Measurements from ENCODE around the gene KRTAP1-5. TPM values are rescaled to one million over a fixed set of nuclear protein-coding genes. Genes with fewer than 3 reads are reported as not detected.

The KRTAP1-5 gene
- total and polyA plus RNA-seq, 7 donors = not detected

DNA sequence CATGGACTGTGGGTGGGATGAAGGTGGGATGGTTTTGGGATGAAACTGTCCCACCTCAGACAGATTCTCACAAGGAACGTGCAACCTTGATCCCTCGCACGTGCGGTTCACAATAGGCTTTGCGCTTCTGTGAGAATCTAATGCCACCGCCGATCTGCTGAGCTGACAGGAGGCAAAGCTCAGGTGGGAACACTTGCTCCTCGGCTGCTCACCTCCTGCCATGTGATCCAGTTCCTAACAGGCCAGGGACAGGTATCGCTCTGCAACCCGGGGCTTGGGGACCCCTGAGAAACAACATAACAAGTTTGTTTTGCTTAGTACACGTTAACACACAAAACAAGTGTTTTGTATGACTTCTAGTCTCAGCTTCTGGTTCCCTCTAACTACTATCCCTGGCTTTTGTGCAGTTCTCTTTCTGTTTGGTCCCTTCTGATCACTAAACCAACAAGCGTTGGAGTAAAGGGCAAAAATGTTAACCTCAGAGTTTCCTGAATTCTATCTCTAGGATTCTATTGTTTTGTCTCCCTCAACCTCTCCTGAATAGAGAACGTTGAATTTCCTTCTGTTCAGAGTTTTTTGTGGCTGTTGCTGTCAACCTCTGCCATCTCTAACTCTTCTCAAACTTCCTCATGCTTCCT, 10.3 kb downstream of the KRTAP1-5 start:
- 83 to 87% (median 83%) methylated on average over 13 of the region's 13 CpGs for WGBS, 3 donors
- TF ChIP-seq, protein P1, sequence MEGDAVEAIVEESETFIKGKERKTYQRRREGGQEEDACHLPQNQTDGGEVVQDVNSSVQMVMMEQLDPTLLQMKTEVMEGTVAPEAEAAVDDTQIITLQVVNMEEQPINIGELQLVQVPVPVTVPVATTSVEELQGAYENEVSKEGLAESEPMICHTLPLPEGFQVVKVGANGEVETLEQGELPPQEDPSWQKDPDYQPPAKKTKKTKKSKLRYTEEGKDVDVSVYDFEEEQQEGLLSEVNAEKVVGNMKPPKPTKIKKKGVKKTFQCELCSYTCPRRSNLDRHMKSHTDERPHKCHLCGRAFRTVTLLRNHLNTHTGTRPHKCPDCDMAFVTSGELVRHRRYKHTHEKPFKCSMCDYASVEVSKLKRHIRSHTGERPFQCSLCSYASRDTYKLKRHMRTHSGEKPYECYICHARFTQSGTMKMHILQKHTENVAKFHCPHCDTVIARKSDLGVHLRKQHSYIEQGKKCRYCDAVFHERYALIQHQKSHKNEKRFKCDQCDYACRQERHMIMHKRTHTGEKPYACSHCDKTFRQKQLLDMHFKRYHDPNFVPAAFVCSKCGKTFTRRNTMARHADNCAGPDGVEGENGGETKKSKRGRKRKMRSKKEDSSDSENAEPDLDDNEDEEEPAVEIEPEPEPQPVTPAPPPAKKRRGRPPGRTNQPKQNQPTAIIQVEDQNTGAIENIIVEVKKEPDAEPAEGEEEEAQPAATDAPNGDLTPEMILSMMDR (IDR thresholded peaks at IDR 0.05) = no peak
- ATAC-seq = no peak
- intact Hi-C loops (cut with DNase I) = no loop called here
- no peaks in the 10 kb centered on the region for H3K27me3 ChIP-seq (ENCODE audit: insufficient read depth in 3 of 3, low read length in 2 of 3)
- no peaks in the 10 kb centered on the region for H3K36me3 ChIP-seq (ENCODE audit: insufficient read depth in 1 of 2, low read depth in 1 of 2)
- H3K27ac ChIP-seq = no peak overlapping the region
- no peaks in the 10 kb centered on the region for H3K9me3 ChIP-seq
- no peak for DNase-seq
- no peaks in the 10 kb centered on the region for H3K4me1 ChIP-seq
- H3K4me3 ChIP-seq = no peak overlapping the region

DNA sequence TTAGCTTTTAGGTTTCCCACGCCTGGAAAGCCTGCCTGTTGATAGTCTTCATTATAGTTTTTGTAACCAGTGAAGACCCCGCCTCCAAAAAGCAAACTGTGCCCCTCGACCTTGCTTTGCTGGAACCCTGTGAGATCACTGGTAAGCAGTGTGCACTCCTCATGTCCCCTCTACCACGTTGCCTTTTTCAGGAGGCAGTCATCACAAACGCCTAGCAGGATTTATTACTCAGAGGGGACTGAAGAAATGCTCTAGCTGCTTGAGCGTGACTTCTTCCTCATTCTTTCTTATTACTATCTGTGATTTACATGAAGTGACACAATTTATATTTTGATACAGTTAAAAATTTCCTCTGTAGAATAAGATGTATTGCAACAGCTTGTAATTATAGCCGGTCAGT, 11.6 kb downstream of the KRTAP1-5 start:
- intact Hi-C loops (cut with DNase I) = no loop called here
- peaks cover 0 to 4% (median 0%) of the 10 kb centered on the region in 3 donors for H3K27me3 ChIP-seq (ENCODE audit: insufficient read depth in 3 of 3, low read length in 2 of 3)
- DNase-seq (no peak), ATAC-seq (no peak)
- H3K9me3 ChIP-seq = no peaks in the 10 kb centered on the region
- H3K36me3 ChIP-seq (ENCODE audit: insufficient read depth in 1 of 2, low read depth in 1 of 2) = no peaks in the 10 kb centered on the region
- no peak overlapping the region for H3K4me3 ChIP-seq
- no peaks in the 10 kb centered on the region for H3K4me1 ChIP-seq
- H3K27ac ChIP-seq = no peak overlapping the region
- TF ChIP-seq, protein P1 (IDR thresholded peaks at IDR 0.05) = no peak
- WGBS, 3 donors = 65 to 68% (median 67%) methylated on average over 7 of the region's 7 CpGs

DNA sequence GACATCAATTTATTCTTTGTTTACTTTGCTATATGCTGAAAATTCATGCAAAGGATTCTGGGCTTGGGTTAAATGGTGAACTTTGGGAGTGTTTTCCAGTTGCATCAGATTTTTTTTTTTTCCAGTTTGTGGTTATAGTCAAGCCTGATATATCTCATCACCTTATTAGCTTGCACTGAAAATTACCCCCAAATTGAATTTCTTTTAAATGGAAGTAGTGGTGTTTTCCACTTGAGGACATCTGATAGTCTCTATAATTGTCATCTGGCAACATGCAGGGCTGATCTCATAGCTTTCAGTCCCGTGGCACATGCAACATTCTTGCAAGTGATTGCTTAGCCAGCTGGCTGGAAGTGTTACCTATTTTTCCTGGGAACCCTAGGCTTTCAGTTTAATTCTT, 13.4 kb downstream of the KRTAP1-5 start:
- intact Hi-C loops (cut with DNase I) = no loop called here
- Histone ChIP-seq H3K27me3 (ENCODE audit: insufficient read depth in 3 of 3, low read length in 2 of 3) (peaks cover 0 to 4% (median 0%) of the 10 kb centered on the region in 3 donors), H3K4me1 (no peaks in the 10 kb centered on the region), H3K36me3 (ENCODE audit: insufficient read depth in 1 of 2, low read depth in 1 of 2) (no peaks in the 10 kb centered on the region), H3K27ac (no peak overlapping the region), H3K4me3 (no peak overlapping the region), H3K9me3 (no peaks in the 10 kb centered on the region)
- TF ChIP-seq, protein P1 (IDR thresholded peaks at IDR 0.05) = no peak
- WGBS, 3 donors = 6 to 10% (median 7%) methylated on average over 1 of the region's 1 CpG
- ATAC-seq = peak in 3 of 4 donors; percentile 44 to 65 (median 61)
- DNase-seq = no peak

DNA sequence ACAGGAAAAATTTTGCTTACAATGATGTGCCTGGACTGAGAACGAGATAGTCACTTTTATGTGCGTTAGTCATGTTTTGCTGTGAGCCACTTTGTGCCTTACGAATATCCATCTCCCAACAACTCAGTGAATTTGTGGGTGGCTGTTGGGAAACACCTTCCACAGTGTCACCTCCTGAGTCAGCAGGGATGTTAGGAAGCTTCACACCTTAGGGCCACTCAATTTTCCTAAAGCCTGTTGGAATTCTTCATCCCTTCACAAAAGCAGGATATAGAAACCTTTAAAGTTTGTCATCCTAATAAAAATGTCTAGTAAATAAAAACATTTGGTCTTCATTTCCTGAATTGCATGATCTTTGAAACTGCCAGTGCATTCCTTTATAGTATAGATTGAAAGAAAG, 13.8 kb downstream of the KRTAP1-5 start:
- ATAC-seq = no peak
- intact Hi-C loops (cut with DNase I) = no loop called here
- DNase-seq = no peak
- peaks cover 0 to 4% (median 0%) of the 10 kb centered on the region in 3 donors for H3K27me3 ChIP-seq (ENCODE audit: insufficient read depth in 3 of 3, low read length in 2 of 3)
- no peaks in the 10 kb centered on the region for H3K9me3 ChIP-seq
- TF ChIP-seq, protein P1 (IDR thresholded peaks at IDR 0.05) = no peak
- no peaks in the 10 kb centered on the region for H3K4me1 ChIP-seq
- WGBS, 3 donors = 64 to 77% (median 69%) methylated on average over 3 of the region's 3 CpGs
- no peak overlapping the region for H3K4me3 ChIP-seq
- H3K36me3 ChIP-seq (ENCODE audit: insufficient read depth in 1 of 2, low read depth in 1 of 2) = no peaks in the 10 kb centered on the region
- no peak overlapping the region for H3K27ac ChIP-seq
